Sigmoid colon (tissue), 3 donors: ENCODE measurements around the gene OR8U1.

Source experiments
- POLR2A ChIP-seq, 2 donors: fragments of 450-650 bp; IDR thresholded peaks; one replicate each; pipeline ENCODE4 v1.6.1; 2016; ENCODE audit warnings: antibody characterized with exemption in 2 of 2, mild to moderate bottlenecking in 2 of 2, moderate library complexity in 2 of 2
- TF ChIP-seq, protein P1 (sequence below), 4 experiments: fragments of 450-650 bp in 3 of 4; fragments of 200-600 bp in 1 of 4; IDR thresholded peaks; one replicate each; pipeline ENCODE4 v1.5.1; 2016 to 2019; ENCODE audit warnings: antibody characterized with exemption in 4 of 4, mild to moderate bottlenecking in 3 of 4, moderate library complexity in 2 of 4

DNA sequence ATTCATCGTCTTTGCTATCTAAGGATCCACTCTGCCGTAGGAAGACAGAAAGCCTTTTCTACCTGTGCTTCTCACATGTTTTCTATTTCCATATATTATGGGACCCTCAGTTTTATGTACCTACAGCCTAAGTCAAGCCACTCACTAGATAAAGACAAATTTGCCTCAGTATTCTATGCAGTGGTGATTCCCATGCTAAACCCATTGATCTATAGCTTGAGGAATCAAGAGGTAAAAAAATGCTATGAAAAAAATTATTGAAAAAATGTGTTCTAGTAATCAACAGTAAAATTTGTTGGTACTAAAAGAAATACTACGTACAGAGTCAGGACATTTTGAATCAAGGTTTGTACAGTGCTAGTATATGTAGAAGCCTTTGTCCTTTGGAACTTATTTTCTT lies 19.0 kb downstream of the OR8U1 start:
- TF ChIP-seq, protein P1, sequence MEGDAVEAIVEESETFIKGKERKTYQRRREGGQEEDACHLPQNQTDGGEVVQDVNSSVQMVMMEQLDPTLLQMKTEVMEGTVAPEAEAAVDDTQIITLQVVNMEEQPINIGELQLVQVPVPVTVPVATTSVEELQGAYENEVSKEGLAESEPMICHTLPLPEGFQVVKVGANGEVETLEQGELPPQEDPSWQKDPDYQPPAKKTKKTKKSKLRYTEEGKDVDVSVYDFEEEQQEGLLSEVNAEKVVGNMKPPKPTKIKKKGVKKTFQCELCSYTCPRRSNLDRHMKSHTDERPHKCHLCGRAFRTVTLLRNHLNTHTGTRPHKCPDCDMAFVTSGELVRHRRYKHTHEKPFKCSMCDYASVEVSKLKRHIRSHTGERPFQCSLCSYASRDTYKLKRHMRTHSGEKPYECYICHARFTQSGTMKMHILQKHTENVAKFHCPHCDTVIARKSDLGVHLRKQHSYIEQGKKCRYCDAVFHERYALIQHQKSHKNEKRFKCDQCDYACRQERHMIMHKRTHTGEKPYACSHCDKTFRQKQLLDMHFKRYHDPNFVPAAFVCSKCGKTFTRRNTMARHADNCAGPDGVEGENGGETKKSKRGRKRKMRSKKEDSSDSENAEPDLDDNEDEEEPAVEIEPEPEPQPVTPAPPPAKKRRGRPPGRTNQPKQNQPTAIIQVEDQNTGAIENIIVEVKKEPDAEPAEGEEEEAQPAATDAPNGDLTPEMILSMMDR (IDR thresholded peaks at IDR 0.05): no peak
- no peak for TF ChIP-seq POLR2A (IDR thresholded peaks at IDR 0.05)
